Stimulated activated CD8-positive, alpha-beta memory T cell treated with anti-CD3 and anti-CD28 coated beads, Interleukin-15, amount 100 ng/mL, for 1 hour (primary cell): ENCODE data around the gene NAPB.

Experiments
- DNase-seq: peaks from one replicate; pipeline ENCODE4 v3.0.0-alpha.2; 2020; ENCODE audit warnings: low read depth

Gene NAPB

GRCh38 chr20:23344336-23344735 is 77.0 kb downstream of the NAPB start:
- DNase-seq = no peak

- no peak for DNase-seq
These were observed 77.7 kb downstream of the NAPB start for GRCh38 chr20:23343590-23343989.

- DNase-seq = no peak
These were observed 80.2 kb downstream of the NAPB start for GRCh38 chr20:23341073-23341472.

GRCh38 chr20:23340524-23340923 is 80.8 kb downstream of the NAPB start:
- DNase-seq = no peak

GRCh38 chr20:23339986-23340385 is 81.3 kb downstream of the NAPB start:
- DNase-seq = no peak

- DNase-seq = no peak
These were observed 84.0 kb downstream of the NAPB start for GRCh38 chr20:23337312-23337711.

- no peak for DNase-seq
These were observed 84.8 kb downstream of the NAPB start for GRCh38 chr20:23336476-23336875.

- DNase-seq = no peak
These were observed 85.8 kb downstream of the NAPB start for GRCh38 chr20:23335521-23335920.

- no peak for DNase-seq
These were observed 87.2 kb downstream of the NAPB start for GRCh38 chr20:23334111-23334510.

- DNase-seq = no peak
These were observed 88.8 kb downstream of the NAPB start for GRCh38 chr20:23332467-23332866.

- DNase-seq = no peak
These were observed 89.6 kb downstream of the NAPB start for GRCh38 chr20:23331450-23332350.

- DNase-seq = no peak
These were observed 93.5 kb downstream of the NAPB start for GRCh38 chr20:23327617-23328333.

- no peak for DNase-seq
These were observed 94.5 kb downstream of the NAPB start for GRCh38 chr20:23326774-23327173.

- DNase-seq = no peak
These were observed 96.2 kb downstream of the NAPB start for GRCh38 chr20:23325107-23325506.
